NCI-H82 treated with DMSO at 0.1 percent for 48 hours (cell line): ENCODE data around the gene RHBDD1.

Experiments used
- DNase-seq: peaks from one replicate; lab custom pipeline; 2025; ENCODE audit not compliant: unreplicated experiment; lab: John Stamatoyannopoulos, UW

The RHBDD1 gene

DNA sequence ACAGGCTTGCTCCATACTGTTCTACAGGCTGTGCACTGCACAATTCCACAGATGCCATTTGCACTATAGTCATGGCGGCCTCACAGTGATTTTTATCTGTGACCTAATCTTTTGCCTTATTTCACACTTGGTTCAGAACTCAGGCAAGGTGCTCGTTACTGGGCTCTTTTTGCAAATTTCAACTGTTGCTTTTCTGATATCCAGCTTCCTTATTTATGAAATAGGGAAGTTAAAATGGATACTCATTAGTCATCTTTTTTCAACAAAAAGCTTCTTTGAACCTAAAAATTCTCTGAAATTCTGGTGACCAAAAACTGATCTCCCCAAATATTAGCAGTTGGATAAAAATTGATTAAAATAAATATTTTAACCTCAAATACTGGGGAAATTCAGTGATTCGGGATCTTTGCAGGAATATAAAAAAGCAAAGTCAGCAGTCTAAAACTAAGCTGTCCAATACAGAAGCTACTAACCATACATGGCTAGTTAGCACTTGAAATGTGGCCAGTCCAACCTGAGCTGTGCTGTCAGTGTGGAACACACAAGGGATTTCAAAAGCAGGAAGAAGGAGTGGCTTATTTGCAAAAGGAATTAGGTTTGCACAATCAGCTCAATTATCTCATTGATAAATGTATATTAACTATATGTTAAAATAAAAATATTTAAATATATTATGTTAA, 193.7 kb downstream of the RHBDD1 start:
- DNase-seq: no peak

GRCh38 chr2:227030789-227031188, 194.9 kb downstream of the RHBDD1 start:
- DNase-seq: no peak

DNA sequence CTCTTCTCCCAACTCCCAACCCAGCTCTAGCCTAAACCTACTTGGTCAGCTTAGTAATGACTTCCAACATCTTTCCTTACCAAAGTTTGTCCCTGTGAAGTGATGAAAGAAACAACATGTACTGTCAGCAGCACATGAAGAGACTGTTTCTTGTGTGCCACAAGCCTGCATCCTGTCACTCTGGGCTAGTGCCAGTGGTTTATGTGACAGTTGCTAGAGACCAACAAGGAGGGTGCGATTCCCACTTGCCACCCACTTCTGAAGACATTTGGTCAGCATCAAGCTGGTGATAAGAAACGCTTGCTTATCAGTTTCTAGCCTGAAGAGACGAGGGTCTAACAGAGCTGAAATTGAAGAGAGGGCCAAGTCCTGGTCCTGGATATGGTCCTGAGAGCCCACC, 195.5 kb downstream of the RHBDD1 start:
- DNase-seq: no peak

DNA sequence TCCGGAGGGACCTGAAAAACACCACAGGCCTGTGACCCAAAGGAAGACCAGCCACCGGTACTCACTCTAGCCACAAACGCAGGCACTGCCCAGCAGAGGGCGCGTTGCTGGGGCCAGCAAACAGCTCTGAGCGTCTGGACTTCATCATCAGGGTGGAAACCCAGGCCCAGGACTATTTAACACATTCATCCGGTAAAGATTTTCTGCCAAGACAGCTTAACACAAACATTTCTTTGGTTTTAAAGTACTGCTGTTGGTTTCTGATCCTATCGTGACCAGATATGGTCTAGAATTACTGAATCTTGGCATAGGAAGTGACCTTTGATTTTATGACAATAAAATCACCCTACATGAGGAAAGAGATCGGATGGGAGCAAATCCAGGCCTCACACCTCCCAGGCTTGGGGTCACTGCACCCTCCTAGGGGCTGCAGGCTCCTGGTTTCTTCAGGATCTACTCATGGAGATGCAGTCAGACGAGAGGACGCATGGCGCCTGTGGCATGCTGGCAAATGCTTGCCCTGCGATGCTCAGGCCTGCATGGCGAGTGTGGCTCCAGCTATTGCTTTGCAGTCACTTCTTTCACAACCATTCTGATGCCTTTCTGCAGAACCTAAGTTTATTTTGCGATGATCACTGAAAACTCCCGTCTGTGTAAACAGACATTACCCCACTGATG, 197.8 kb downstream of the RHBDD1 start:
- DNase-seq: peak; percentile 17

DNA sequence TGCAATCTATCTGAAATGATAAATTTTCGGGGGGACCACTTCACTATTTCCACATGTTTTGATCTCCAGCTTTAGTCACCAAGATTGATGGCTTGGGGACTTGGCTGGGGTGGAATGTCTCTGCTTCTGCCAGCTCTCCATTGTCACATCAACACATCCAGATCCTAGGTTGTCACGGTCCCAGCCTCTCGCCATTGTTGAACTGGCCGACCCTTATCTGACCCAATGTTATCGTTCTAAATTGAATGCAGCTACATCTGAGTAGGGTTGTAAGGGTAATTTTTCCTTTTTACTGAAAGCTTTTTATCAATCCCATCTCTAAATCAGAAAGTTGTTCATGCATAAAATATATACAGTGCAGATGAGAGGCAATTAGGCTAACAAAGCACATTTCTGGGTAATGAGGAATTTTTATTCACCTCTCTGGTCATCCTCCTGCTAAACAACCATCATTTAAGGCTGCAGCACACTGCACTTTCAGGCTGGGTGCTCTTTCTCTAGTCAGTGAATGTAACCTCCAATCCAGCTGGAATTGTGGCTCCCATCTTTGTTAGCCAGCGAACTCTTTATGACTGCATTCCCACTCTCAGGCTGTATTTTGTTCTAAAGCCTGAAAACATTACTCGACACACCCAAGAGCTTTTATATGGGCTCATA, 200.0 kb downstream of the RHBDD1 start:
- DNase-seq: no peak

- no peak for DNase-seq
Observed at GRCh38 chr2:227036527-227036926, 200.7 kb downstream of the RHBDD1 start.

DNA sequence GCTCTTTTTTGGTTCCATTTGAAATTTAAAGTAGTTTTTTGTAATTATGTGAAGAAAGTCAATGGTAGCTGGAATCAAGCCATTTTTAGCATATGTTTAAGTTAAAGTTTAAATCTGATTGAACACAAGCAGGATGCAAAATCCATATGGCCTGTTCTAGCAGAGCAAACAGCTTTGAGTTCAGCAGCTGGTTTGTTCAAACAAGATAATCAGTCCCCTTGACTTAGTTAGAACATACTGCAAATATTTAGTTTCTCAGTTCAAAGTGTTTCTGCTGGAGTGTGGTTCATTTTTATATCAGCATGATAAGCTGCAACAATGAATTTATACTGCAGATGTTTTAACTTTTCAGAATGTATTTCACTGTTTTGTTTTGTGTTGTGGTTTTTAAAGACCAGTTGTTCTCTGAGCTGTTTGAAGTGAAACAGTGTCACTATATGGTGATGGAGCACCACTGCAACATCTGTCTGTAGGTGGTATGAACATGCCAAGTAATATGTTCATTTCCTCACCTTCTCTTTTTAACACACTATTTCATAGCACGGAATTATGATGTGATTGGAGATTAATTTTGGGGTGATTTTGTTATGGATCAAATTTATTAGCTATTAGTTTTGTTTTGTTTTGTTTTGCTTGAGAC, 202.8 kb downstream of the RHBDD1 start:
- DNase-seq: no peak

DNA sequence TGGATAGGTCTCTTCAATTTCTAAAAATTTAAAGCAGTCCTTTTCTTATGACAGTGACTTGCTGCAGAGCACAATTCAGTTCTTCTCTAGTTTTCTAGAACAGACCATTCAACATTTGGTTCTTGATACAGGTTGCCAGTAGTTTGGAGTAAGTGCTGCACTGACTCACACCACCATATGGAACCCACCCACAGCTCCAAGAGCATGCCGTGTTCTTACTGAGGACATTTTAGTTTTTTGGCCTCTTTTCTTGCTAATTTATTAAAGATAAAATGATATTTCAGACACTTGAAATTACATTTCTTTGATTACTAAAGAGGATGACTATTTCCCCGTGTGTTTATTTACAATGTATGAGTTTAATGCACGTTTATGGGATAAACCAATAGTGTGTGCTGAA, 208.1 kb downstream of the RHBDD1 start:
- no peak for DNase-seq
